ENCODE results near the gene NUDT10. TPM values are rescaled to one million over a fixed set of nuclear protein-coding genes. Genes with fewer than 3 reads are reported as not detected.

Gene NUDT10
- total RNA-seq, result 0.64 and 3.4 TPM in 2 replicates

GRCh38 chrX:51332188-51332942 is at the start of gene NUDT10:
Gene NUDT10, plus strand, starts transcription at chrX:51332822. Its CDS starts 144 bp downstream, at chrX:51332966.

Other genes with a start within 250 kb of the NUDT10 start
- gene NUDT11, start 163.8 kb downstream of the NUDT10 start, total RNA-seq, result 8.9 and 9.6 TPM in 2 replicates

Data from tracheal epithelial cell (primary cell).